GM21717 (cell line): Measurements from ENCODE around the gene HMMR.
"Not testable (repeated sequence)": the region's sequence is repeated elsewhere in the genome, so short reads cannot be mapped to it uniquely, and the experiment has no call there.

Source experiments
- ATAC-seq: cut with Tn5 transposase; IDR thresholded peaks from one replicate; pipeline ENCODE4 v1.9.1; 2021; ENCODE audit warnings: mild to moderate bottlenecking, moderate library complexity; ENCODE audit not compliant: unreplicated experiment

The HMMR gene

DNA sequence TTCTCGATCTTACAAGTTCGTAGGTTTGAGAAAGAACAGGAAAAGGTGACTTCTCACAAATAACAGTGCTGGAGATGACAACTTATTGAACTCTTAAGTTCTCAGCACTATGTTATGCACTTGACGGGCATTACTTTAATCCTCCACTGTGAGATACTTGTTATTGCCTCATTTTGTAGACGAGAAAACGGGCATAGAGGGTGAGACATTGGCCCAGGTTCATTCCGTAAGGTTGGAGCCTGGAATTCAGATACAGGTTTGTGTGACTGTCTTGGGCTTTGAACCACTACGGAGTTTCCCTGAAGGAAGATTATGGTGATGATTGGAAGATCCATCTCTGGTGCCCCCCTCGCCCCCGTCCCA lies 45.6 kb downstream of the HMMR start:
- ATAC-seq: peak; percentile 16

DNA sequence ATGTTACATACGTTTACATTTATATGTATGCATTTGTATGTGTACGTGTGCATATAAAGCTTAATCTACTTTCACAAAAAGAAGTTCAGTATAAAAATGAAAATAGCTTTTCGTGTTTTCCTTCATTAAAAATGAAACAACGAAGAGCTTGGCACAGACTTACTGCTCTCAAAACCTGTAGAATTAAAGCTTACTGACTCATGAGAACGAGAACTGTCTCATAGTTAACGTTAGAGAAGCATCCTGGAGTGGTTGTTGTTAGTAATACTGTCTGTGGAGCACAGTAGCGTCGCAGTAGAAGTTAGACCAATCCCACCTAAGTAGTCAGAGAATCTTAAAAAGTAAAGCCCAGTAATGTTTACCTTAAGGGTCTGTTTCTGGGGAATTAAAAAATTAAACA lies 46.3 kb downstream of the HMMR start:
- no peak for ATAC-seq

- no peak for ATAC-seq
Observed at GRCh38 chr5:163508753-163509152, 48.3 kb downstream of the HMMR start.

DNA sequence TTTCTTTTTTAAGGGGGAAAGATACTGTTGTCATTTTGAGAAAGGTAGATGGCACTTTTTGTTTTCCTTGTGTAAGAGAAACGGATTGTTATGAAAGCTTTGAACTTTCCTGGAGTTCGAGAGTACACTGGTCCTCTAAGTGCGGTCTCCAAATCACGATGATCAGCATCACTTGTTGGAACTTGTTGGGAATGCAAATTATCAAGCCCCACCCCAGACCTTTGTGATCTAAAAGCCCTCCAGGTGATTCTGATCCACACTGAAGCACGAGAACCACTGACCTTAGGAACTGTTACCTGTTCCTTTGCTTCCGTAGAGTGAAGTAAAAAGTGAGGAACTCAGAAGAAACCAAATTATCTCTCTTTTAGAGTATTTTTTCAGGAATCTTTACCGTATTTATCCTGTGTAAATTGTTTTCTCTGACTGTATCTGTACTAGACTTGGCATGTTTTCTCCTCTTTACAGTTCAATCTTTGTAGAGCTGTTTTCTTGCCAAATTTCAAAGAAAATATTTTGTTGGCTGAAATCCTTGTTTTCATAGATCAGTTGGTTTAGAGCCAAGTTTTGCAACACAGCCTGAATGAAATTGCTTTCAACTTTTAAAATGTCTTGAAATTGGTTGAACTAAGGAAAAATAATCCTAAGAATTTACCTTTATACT lies 49.0 kb downstream of the HMMR start:
- ATAC-seq: no peak

DNA sequence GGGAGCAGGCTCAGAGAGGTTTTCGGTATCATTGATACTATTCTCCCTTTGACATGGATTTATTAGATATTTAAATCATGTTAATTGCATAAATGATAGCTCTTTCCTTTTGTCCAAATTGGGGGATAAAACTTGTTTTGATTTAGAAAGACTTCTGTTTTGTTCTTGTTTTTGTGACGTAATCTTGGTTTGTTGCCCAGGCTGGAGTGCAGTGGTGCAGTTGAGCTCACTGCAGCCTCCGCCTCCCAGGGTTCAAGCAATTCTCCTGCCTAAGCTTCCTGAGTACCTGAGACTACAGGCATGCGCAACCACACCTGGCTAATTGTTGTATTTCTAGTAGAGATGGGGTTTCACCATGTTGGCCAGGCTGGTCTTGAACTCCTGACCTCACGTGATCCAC lies 52.1 kb downstream of the HMMR start:
- no peak for ATAC-seq

DNA sequence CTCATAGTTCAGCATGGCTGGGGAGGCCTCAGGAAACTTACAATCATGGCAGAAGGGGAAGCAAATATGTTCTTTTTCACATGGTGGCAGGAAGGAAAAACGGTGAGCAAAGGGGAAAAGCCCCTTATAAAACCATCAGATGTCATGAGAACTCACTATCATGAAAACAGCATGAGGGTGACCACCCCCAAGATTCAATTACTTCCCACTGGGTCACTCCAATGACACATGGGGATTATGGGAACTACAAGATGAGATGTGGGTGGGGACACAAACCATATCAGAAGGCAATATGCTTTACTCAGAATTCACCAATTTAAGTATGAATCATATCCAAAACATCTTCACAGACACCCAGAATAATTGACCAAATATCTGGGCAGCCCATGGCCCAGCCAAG lies 64.7 kb downstream of the HMMR start:
- ATAC-seq: no peak

- ATAC-seq: no peak
Observed at GRCh38 chr5:163529698-163530097, 69.3 kb downstream of the HMMR start.

- no peak for ATAC-seq
Observed at GRCh38 chr5:163531272-163531671, 70.8 kb downstream of the HMMR start.

- ATAC-seq: no peak
Observed at GRCh38 chr5:163532171-163533084, 72.0 kb downstream of the HMMR start.

DNA sequence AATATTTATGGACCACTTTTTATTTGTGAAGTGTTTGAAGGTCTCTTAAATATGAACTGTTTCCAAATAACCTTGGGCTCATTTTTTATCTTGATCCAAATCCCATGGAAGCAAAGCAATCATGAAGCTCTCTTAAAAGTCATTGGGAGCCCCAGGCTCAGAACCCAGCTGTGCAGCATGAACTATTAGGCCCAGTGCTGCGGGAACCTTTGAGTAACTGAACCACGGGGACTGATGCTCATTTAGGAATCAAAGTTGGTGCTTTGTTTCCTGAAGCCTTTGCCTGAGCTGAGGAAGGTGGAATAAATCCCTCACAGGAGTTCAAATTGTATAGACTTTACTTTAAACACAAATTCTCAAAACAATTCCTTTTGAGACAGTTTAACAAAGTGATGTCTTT lies 72.8 kb downstream of the HMMR start:
- no peak for ATAC-seq

DNA sequence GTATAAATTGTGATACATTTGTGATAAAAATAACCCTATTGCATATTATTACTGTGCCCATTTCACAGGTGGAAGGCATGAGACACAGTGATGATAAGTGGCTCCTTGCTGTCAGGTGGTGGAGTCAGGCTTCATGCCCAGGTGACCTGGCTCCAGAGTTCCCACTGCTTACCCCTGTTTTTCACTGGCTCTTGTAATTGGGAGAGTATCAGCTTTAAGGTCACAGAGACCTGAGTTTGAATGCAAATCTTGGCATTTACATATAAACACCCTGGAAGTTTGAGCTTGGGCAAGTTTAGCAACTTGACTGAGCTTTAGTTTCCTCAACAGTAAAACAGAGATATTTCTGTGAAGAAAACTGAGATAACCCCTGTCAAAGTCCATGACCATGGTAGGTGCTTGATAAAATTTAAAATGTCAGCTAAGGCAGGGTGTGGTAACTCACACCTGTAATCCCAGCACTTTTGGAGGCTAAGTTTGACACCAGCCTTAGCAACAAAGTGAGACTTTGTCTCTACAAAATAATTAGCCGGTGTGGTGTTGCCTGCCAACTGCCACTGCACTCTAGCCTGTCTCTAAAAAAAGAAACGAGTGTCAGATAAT lies 74.2 kb downstream of the HMMR start:
- ATAC-seq: no peak

DNA sequence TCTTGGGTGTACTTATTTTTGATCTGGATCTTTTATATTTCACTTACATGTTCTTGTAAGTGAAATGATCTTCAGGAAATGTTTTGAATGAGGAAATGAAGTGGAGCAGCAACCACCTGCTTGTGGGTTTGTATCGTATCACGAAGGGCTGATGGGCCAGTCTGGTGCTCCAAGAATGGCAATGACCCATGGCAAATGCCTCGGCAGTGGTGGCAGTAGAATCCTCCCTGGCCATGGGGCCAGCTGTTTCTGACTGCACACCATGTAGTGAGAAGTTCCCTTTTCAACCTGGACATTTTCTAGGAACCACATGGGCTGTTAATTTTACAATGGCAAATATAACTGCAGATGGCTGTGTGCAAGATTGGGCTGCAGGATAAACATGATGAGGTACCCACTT lies 74.9 kb downstream of the HMMR start:
- ATAC-seq: no peak

DNA sequence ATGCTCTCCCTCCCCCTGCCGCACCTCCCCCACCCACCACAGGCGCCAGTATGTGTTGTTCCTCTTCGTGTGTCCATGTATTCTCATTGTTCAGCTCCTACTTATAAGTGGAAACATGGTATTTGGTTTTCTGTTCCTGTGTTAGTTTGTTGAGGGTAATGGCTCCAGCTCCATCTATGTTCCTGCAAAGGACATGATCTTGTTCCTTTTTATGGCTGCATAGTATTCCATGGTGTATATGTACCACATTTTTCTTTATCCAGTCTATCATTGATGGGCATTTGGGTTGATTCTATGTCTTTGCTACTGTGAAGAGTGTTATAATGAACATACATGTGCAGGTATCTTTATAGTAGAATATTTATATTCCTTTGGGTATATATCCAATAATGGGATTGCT lies 76.0 kb downstream of the HMMR start:
- not testable (repeated sequence) for ATAC-seq

DNA sequence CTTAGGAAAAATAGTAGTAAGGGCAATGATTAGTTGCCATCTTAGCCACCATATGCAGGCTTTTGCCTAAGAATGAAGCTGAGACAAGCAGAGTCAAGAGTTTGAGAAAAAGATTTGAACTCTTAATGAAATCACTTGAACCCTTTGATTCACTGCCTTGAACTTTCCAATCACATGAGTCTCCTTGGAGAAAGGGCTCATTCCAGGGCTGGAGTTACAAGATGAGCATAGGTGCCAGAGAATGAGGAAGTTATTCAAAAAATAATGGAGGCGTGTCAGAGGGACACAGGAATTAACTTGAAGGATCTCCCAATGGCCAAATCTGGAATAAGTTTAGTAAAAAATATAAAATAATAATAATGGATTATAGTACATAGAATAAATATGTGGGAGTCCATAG lies 80.3 kb downstream of the HMMR start:
- no peak for ATAC-seq
